ENCODE results near the gene BCL2L1. TPM values are rescaled to one million over a fixed set of nuclear protein-coding genes. Genes with fewer than 3 reads are reported as not detected.

The BCL2L1 gene
- total RNA-seq, 2 experiments from 2014 or later = 64.2 to 88.8 TPM

- H3K4me1 ChIP-seq (ENCODE audit: insufficient read depth, low read length, poor library complexity, severe bottlenecking) = no peaks in the 10 kb centered on the region
- H3K9me3 ChIP-seq (ENCODE audit: low read length) = no peaks in the 10 kb centered on the region
- CTCF ChIA-PET (ENCODE audit: unreplicated experiment) = no interaction called here
- no peaks in the 10 kb centered on the region for H4K20me1 ChIP-seq (ENCODE audit: insufficient read depth, low read length)
- intact Hi-C loops (cut with micrococcal nuclease; ENCODE audit: unreplicated experiment) = no loop called here
- no peak overlapping the region for H3K4me2 ChIP-seq (ENCODE audit: low read length)
- no peak for DNase-seq (ENCODE audit: low spot score)
- H3K79me2 ChIP-seq (ENCODE audit: insufficient read depth, low read depth, low read length) = no peaks in the 10 kb centered on the region
- POLR2A ChIA-PET = no interaction called here
- H3K4me3 ChIP-seq (ENCODE audit: low read depth, low read length, poor library complexity, severe bottlenecking) = no peak overlapping the region
- H3K27ac ChIP-seq (ENCODE audit: low read depth, low read length, poor library complexity, severe bottlenecking) = no peak overlapping the region
- TF ChIP-seq CTCF (conservative IDR thresholded peaks at IDR 0.05; ENCODE audit: low read length) (no peak), EZH2phosphoT487 (IDR thresholded peaks at IDR 0.05; ENCODE audit: borderline replicate concordance, low read depth, low read length) (no peak)
- H3K9me2 ChIP-seq (ENCODE audit: insufficient read depth, low read length) = no peaks in the 10 kb centered on the region
- no TSS peak for BruUV-seq (replicated peaks)
- no peaks in the 10 kb centered on the region for H3K36me3 ChIP-seq (ENCODE audit: insufficient read depth, low read length)
- no peak overlapping the region for H2AFZ ChIP-seq (ENCODE audit: low read length)
Measured at GRCh38 chr20:31731321-31731717, 8.7 kb upstream of the BCL2L1 start.

GRCh38 chr20:31723319-31724078 lies 831 bp upstream of the BCL2L1 start:
- H3K27ac ChIP-seq (ENCODE audit: low read depth, low read length, poor library complexity, severe bottlenecking) = peak overlapping the region; percentile 89
- peak overlapping the region; percentile 60 for H2AFZ ChIP-seq (ENCODE audit: low read length)
- intact Hi-C loops (cut with micrococcal nuclease; ENCODE audit: unreplicated experiment) = loop anchor here (1.0 to 5.0 kb wide), 4 partner anchors 15 to 156 kb away; no protein-coding TSS in a partner anchor
- H3K4me3 ChIP-seq (ENCODE audit: low read depth, low read length, poor library complexity, severe bottlenecking) = peak overlapping the region; percentile 95
- peaks cover 35% of the 10 kb centered on the region for H3K36me3 ChIP-seq (ENCODE audit: insufficient read depth, low read length)
- H3K9me3 ChIP-seq (ENCODE audit: low read length) = no peaks in the 10 kb centered on the region
- CTCF ChIA-PET (ENCODE audit: unreplicated experiment) = interaction anchor here (0.7 to 4.0 kb wide), 15 partner anchors 16 to 155 kb away, joined by 3 to 66 read pairs (median 6); partner anchors contain the start of gene TPX2
- DNase-seq (ENCODE audit: low spot score) = peak; percentile 99
- H3K79me2 ChIP-seq (ENCODE audit: insufficient read depth, low read depth, low read length) = peaks cover 46% of the 10 kb centered on the region
- no peaks in the 10 kb centered on the region for H3K9me2 ChIP-seq (ENCODE audit: insufficient read depth, low read length)
- TF ChIP-seq CTCF (conservative IDR thresholded peaks at IDR 0.05; ENCODE audit: low read length) (peak; percentile 93), EZH2phosphoT487 (IDR thresholded peaks at IDR 0.05; ENCODE audit: borderline replicate concordance, low read depth, low read length) (no peak)
- peak overlapping the region; percentile 94 for H3K4me2 ChIP-seq (ENCODE audit: low read length)
- POLR2A ChIA-PET = interaction anchor here (0.6 to 3.9 kb wide), 17 partner anchors 9 to 144 kb away, joined by 3 to 79 read pairs (median 5); no protein-coding TSS in a partner anchor
- no TSS peak for BruUV-seq (replicated peaks)
- H4K20me1 ChIP-seq (ENCODE audit: insufficient read depth, low read length) = peaks cover 11% of the 10 kb centered on the region; the same call in 1 of the 2 replicates
- peaks cover 21% of the 10 kb centered on the region for H3K4me1 ChIP-seq (ENCODE audit: insufficient read depth, low read length, poor library complexity, severe bottlenecking)

- POLR2A ChIA-PET = interaction anchor here (0.6 to 3.9 kb wide), 14 partner anchors 10 to 91 kb away, joined by 3 to 79 read pairs (median 8); partner anchors contain the start of gene TPX2
- peaks cover 38% of the 10 kb centered on the region for H3K36me3 ChIP-seq (ENCODE audit: insufficient read depth, low read length)
- TF ChIP-seq CTCF (conservative IDR thresholded peaks at IDR 0.05; ENCODE audit: low read length) (peak; percentile 19; the same call in 1 of the 2 replicates), EZH2phosphoT487 (IDR thresholded peaks at IDR 0.05; ENCODE audit: borderline replicate concordance, low read depth, low read length) (no peak)
- CTCF ChIA-PET (ENCODE audit: unreplicated experiment) = interaction anchor here (1.0 to 4.0 kb wide), 12 partner anchors 16 to 89 kb away, joined by 3 to 66 read pairs (median 6); partner anchors contain the start of gene TPX2
- H2AFZ ChIP-seq (ENCODE audit: low read length) = peak overlapping the region; percentile 54; the same call in 1 of the 2 replicates
- H3K4me2 ChIP-seq (ENCODE audit: low read length) = peak overlapping the region; percentile 94
- peaks cover 51% of the 10 kb centered on the region for H3K79me2 ChIP-seq (ENCODE audit: insufficient read depth, low read depth, low read length)
- H3K4me3 ChIP-seq (ENCODE audit: low read depth, low read length, poor library complexity, severe bottlenecking) = peak overlapping the region; percentile 95
- intact Hi-C loops (cut with micrococcal nuclease; ENCODE audit: unreplicated experiment) = loop anchor here (1.0 to 5.0 kb wide), 4 partner anchors 15 to 156 kb away; no protein-coding TSS in a partner anchor
- BruUV-seq (replicated peaks) = no TSS peak
- peaks cover 27% of the 10 kb centered on the region for H3K4me1 ChIP-seq (ENCODE audit: insufficient read depth, low read length, poor library complexity, severe bottlenecking)
- DNase-seq (ENCODE audit: low spot score) = no peak
- peak overlapping the region; percentile 89 for H3K27ac ChIP-seq (ENCODE audit: low read depth, low read length, poor library complexity, severe bottlenecking)
- peaks cover 11% of the 10 kb centered on the region; the same call in 1 of the 2 replicates for H4K20me1 ChIP-seq (ENCODE audit: insufficient read depth, low read length)
- H3K9me2 ChIP-seq (ENCODE audit: insufficient read depth, low read length) = no peaks in the 10 kb centered on the region
- H3K9me3 ChIP-seq (ENCODE audit: low read length) = no peaks in the 10 kb centered on the region
Measured at GRCh38 chr20:31723069-31723318, 326 bp upstream of the BCL2L1 start.

All from OCI-LY7 (cell line).